PFSK-1 (cell line): ENCODE results near the gene MYH6.

ENCODE experiments used
- FOXP2 ChIP-seq: optimal IDR thresholded peaks from 2 replicates; pipeline ENCODE3; 2011; ENCODE audit warnings: borderline replicate concordance, control low read depth, inconsistent platforms; ENCODE audit not compliant: insufficient read depth; ENCODE audit errors: extremely low read length, extremely low read depth
- POLR2AphosphoS5 ChIP-seq: IDR thresholded peaks from 2 replicates; pipeline ENCODE4 v1.6.1; 2012; ENCODE audit warnings: low read depth, mild to moderate bottlenecking, control low read depth, low read length, moderate library complexity
- REST ChIP-seq, 2 experiments: IDR thresholded peaks; 2 replicates each; pipeline versions ENCODE4 v1.6.1 to v1.8.0; 2011 to 2012; ENCODE audit warnings: low read depth in 2 of 2, low read length in 2 of 2, control low read depth in 1 of 2, inconsistent platforms in 1 of 2, mild to moderate bottlenecking in 1 of 2, moderate library complexity in 1 of 2; ENCODE audit not compliant: insufficient read depth in 1 of 2
- SIN3A ChIP-seq: IDR thresholded peaks from 2 replicates; pipeline ENCODE4 v1.6.1; 2012; ENCODE audit warnings: mild to moderate bottlenecking, low read length, moderate library complexity, borderline replicate concordance; ENCODE audit not compliant: insufficient read depth
- TAF1 ChIP-seq: IDR thresholded peaks from 2 replicates; pipeline ENCODE4 v1.6.1; 2012; ENCODE audit warnings: low read length, control low read depth, borderline replicate concordance; ENCODE audit not compliant: insufficient read depth

MYH6 gene

GRCh38 chr14:23434488-23435222 is 26.6 kb upstream of the MYH6 start:
- TF ChIP-seq POLR2AphosphoS5 (no peak), FOXP2 (no peak), REST (IDR thresholded peaks at IDR 0.05; ENCODE audit: insufficient read depth in 1 of 2, low read depth in 2 of 2, low read length in 2 of 2) (no peak), TAF1 (no peak), SIN3A (no peak)

GRCh38 chr14:23433457-23433856 is 25.4 kb upstream of the MYH6 start:
- TF ChIP-seq REST (IDR thresholded peaks at IDR 0.05; ENCODE audit: insufficient read depth in 1 of 2, low read depth in 2 of 2, low read length in 2 of 2) (no peak), SIN3A (no peak), FOXP2 (no peak), POLR2AphosphoS5 (no peak), TAF1 (no peak)

- TF ChIP-seq TAF1 (no peak), SIN3A (no peak), POLR2AphosphoS5 (no peak), FOXP2 (no peak), REST (IDR thresholded peaks at IDR 0.05; ENCODE audit: insufficient read depth in 1 of 2, low read depth in 2 of 2, low read length in 2 of 2) (no peak)
These were observed 24.9 kb upstream of the MYH6 start for GRCh38 chr14:23432946-23433345.

- no peak for TF ChIP-seq POLR2AphosphoS5
- TF ChIP-seq TAF1: no peak
- TF ChIP-seq REST (IDR thresholded peaks at IDR 0.05; ENCODE audit: insufficient read depth in 1 of 2, low read depth in 2 of 2, low read length in 2 of 2): no peak
- TF ChIP-seq SIN3A: no peak
These were observed 24.2 kb upstream of the MYH6 start for GRCh38 chr14:23432102-23432925.
